Panc1 (cell line): ENCODE measurements around the gene WFS1. TPM values are rescaled to one million over a fixed set of nuclear protein-coding genes. Genes with fewer than 3 reads are reported as not detected.

Experiments
- ATAC-seq: fragments of 200-7000 bp; cut with Tn5 transposase; 2 replicates; pipeline ENCODE4 v1.9.1; 2020; ENCODE audit warnings: mild to moderate bottlenecking, moderate library complexity
- BruUV-seq: library from RNA; stranded (reverse); fragments of 400-500 nt; replicated peaks from 2 replicates; lab custom pipeline; 2021; lab: Mats Ljungman, UMichigan
- CTCF ChIA-PET: fragments of 300-600 bp; sonication (Branson Sonifier 250); formaldehyde crosslinking; loops from one replicate; lab custom pipeline; 2022; ENCODE audit warnings: antibody characterized with exemption; lab: Charles Lee
- POLR2A ChIA-PET: fragments of 300-600 bp; sonication (Branson Sonifier 250); formaldehyde crosslinking; loops from one replicate; lab custom pipeline; 2022; ENCODE audit warnings: antibody characterized with exemption; lab: Charles Lee
- DNase-seq: peaks from one replicate; pipeline ENCODE4 v3.0.0-alpha.2; 2010; ENCODE audit warnings: low read depth, low spot score
- H3K27ac ChIP-seq: 2 replicates; pipeline ENCODE4 v1.5.1; 2011; ENCODE audit warnings: mild to moderate bottlenecking, low read length, inconsistent platforms
- H3K27me3 ChIP-seq: fragments of 200-500 bp; sonication (Bioruptor generic); 2 replicates; pipeline ENCODE4 v1.6.0; 2014; ENCODE audit warnings: low read length, inconsistent platforms; ENCODE audit not compliant: control insufficient read depth, insufficient read depth
- H3K36me3 ChIP-seq: fragments of 200-500 bp; sonication (Bioruptor generic); 2 replicates; pipeline ENCODE4 v1.5.1; 2014; ENCODE audit warnings: inconsistent platforms, mild to moderate bottlenecking, low read length, moderate library complexity; ENCODE audit not compliant: control insufficient read depth, insufficient read depth
- H3K4me1 ChIP-seq: 2 replicates; pipeline ENCODE4 v1.5.1; 2011; ENCODE audit warnings: inconsistent platforms, mild to moderate bottlenecking, low read length, moderate library complexity; ENCODE audit not compliant: control insufficient read depth, insufficient read depth
- H3K4me3 ChIP-seq, 2 experiments: 2 replicates each; pipeline ENCODE4 v1.5.1; 2011 to 2012; ENCODE audit warnings: low read depth in 2 of 2, low read length in 2 of 2, mild to moderate bottlenecking in 2 of 2, inconsistent platforms in 1 of 2, moderate library complexity in 1 of 2
- H3K9me3 ChIP-seq: fragments of 200-500 bp; sonication (Bioruptor generic); 2 replicates; pipeline ENCODE4 v1.5.1; 2014; ENCODE audit warnings: low read depth, mild to moderate bottlenecking, inconsistent platforms, low read length, moderate library complexity; ENCODE audit not compliant: control insufficient read depth, insufficient read depth
- CTCF ChIP-seq: fragments of 450-650 bp; IDR thresholded peaks from 2 replicates; pipeline ENCODE4 v1.5.1; 2017; ENCODE audit warnings: mild to moderate bottlenecking
- POLR2AphosphoS5 ChIP-seq: IDR thresholded peaks from 2 replicates; pipeline ENCODE4 v1.6.1; 2012; ENCODE audit warnings: mild to moderate bottlenecking, low read depth, low read length, moderate library complexity
- REST ChIP-seq, 2 experiments: IDR thresholded peaks; 2 replicates each; pipeline ENCODE4 v1.6.1; 2011 to 2012; ENCODE audit warnings: low read depth in 2 of 2, control low read depth in 1 of 2, low read length in 1 of 2, mild to moderate bottlenecking in 1 of 2, moderate library complexity in 1 of 2; ENCODE audit not compliant: insufficient read depth in 1 of 2
- SIN3A ChIP-seq: IDR thresholded peaks from 2 replicates; pipeline ENCODE4 v1.6.1; 2012; ENCODE audit warnings: low read depth, mild to moderate bottlenecking, low read length, moderate library complexity, borderline replicate concordance; ENCODE audit not compliant: insufficient read depth
- TCF7L2 ChIP-seq: IDR thresholded peaks from 2 replicates; pipeline ENCODE4 v1.6.1; 2011; ENCODE audit warnings: mild to moderate bottlenecking, low read depth, low read length, inconsistent platforms
- in situ Hi-C: cut with HindIII; loops from 2 replicates; pipeline ENCODE4 v1.10.0; 2016; ENCODE audit warnings: low sequenced_read_pairs, low pct_unique_long_range_greater_than_20kb
- intact Hi-C: fragments of 100-400 bp; cut with micrococcal nuclease; formaldehyde crosslinking; loops from one replicate; pipeline ENCODE4 v1.10.0; 2022; ENCODE audit not compliant: unreplicated experiment
- total RNA-seq: library from RNA; stranded (reverse); gene quantifications from one replicate; pipeline ENCODE4 v1.2.1, GENCODE V29; 2021; ENCODE audit not compliant: unreplicated experiment

The WFS1 gene
- total RNA-seq, 1 experiment from 2014 or later: 67.5 TPM

- ATAC-seq (no peak), DNase-seq (no peak)
- H3K27me3 ChIP-seq: no peaks in the 10 kb centered on the region
- TF ChIP-seq TCF7L2: no peak
- TF ChIP-seq CTCF: no peak
- TF ChIP-seq POLR2AphosphoS5: no peak
- TF ChIP-seq REST (IDR thresholded peaks at IDR 0.05; ENCODE audit: insufficient read depth in 1 of 2, low read depth in 2 of 2, low read length in 1 of 2): no peak
- TF ChIP-seq SIN3A: no peak
- H3K36me3 ChIP-seq: no peaks in the 10 kb centered on the region
- intact Hi-C loops (no loop called here), in situ Hi-C loops (no loop called here)
- ChIA-PET CTCF (no interaction called here), POLR2A (no interaction called here)
- H3K4me3 ChIP-seq: no peak overlapping the region
- H3K27ac ChIP-seq: no peak overlapping the region
- no peaks in the 10 kb centered on the region for H3K4me1 ChIP-seq
- BruUV-seq: no TSS peak
- H3K9me3 ChIP-seq: no peaks in the 10 kb centered on the region
These were observed 22.2 kb downstream of the WFS1 start for GRCh38 chr4:6291784-6292297.

GRCh38 chr4:6292376-6293096 lies 22.9 kb downstream of the WFS1 start:
- CTCF ChIA-PET: no interaction called here
- ATAC-seq: no peak
- in situ Hi-C loops (no loop called here), intact Hi-C loops (no loop called here)
- Histone ChIP-seq H3K36me3 (no peaks in the 10 kb centered on the region), H3K27ac (no peak overlapping the region), H3K9me3 (no peaks in the 10 kb centered on the region), H3K4me3 (no peak overlapping the region), H3K4me1 (no peaks in the 10 kb centered on the region), H3K27me3 (no peaks in the 10 kb centered on the region)
- DNase-seq: no peak
- POLR2A ChIA-PET: no interaction called here
- TF ChIP-seq CTCF (no peak), POLR2AphosphoS5 (no peak), REST (IDR thresholded peaks at IDR 0.05; ENCODE audit: insufficient read depth in 1 of 2, low read depth in 2 of 2, low read length in 1 of 2) (no peak), SIN3A (no peak), TCF7L2 (no peak)
- no TSS peak for BruUV-seq
